ENCODE measurements around the gene SSNA1. TPM values are rescaled to one million over a fixed set of nuclear protein-coding genes. Genes with fewer than 3 reads are reported as not detected.

The SSNA1 gene
- total and polyA plus RNA-seq, 9 of the 15 experiments (the other 6 are each of a cell fraction or from before 2014, with no cell fraction given): 1.9 to 130 (median 57.1) TPM

- TF ChIP-seq SIRT6 (IDR thresholded peaks at IDR 0.05; ENCODE audit: low read depth, low read length) (no peak), ZNF175 (CRISPR knock-in tag; IDR thresholded peaks at IDR 0.05; ENCODE audit: low read depth) (no peak), BDP1 (IDR thresholded peaks at IDR 0.05; ENCODE audit: insufficient read depth, insufficient read length) (no peak), TAF15 (IDR thresholded peaks at IDR 0.05; ENCODE audit: low read depth, low read length) (no peak), BCLAF1 (IDR thresholded peaks at IDR 0.05; ENCODE audit: borderline replicate concordance in 1 of 2, control insufficient read depth in 1 of 2, low read depth in 2 of 2, low read length in 1 of 2) (no peak), ZNF280B (CRISPR knock-in tag; IDR thresholded peaks at IDR 0.05) (no peak), FOXP1 (CRISPR knock-in tag; IDR thresholded peaks at IDR 0.05) (peak; percentile 78), HMG20A (CRISPR knock-in tag; conservative IDR thresholded peaks at IDR 0.05) (no peak), ELF2 (CRISPR knock-in tag; IDR thresholded peaks at IDR 0.05) (no peak), NFATC3 (IDR thresholded peaks at IDR 0.05) (no peak), THRAP3 (IDR thresholded peaks at IDR 0.05; ENCODE audit: borderline replicate concordance) (no peak), U2AF1 (optimal IDR thresholded peaks at IDR 0.05; ENCODE audit: low read depth, low read length) (peak; percentile 42), CEBPG (CRISPR knock-in tag; IDR thresholded peaks at IDR 0.05) (no peak), CEBPG (tag; conservative IDR thresholded peaks at IDR 0.05 in 1 of 2, IDR thresholded peaks at IDR 0.05 in 1 of 2) (no peak), RBM25 (IDR thresholded peaks at IDR 0.05; ENCODE audit: low read depth, low read length, severe bottlenecking) (no peak), CREBBP (IDR thresholded peaks at IDR 0.05; ENCODE audit: low read depth, low read length) (no peak), CEBPZ (IDR thresholded peaks at IDR 0.05; ENCODE audit: borderline replicate concordance, low read depth, low read length) (no peak), BHLHE40 (IDR thresholded peaks at IDR 0.05; ENCODE audit: low read length) (peak; percentile 38; the same call in 1 of the 2 replicates), CAMTA2 (CRISPR knock-in tag; conservative IDR thresholded peaks at IDR 0.05) (no peak), SMAD1 (IDR thresholded peaks at IDR 0.05; ENCODE audit: low read depth, low read length, partially characterized antibody) (no peak), BRF1 (IDR thresholded peaks at IDR 0.05; ENCODE audit: borderline replicate concordance, extremely low read depth, insufficient read length) (no peak)
These were observed 49.6 kb upstream of the SSNA1 start, which contains the start of gene GRIN1 (continued) for GRCh38 chr9:137138722-137139467.
